ENCODE measurements around the gene RNF222.

DNA sequence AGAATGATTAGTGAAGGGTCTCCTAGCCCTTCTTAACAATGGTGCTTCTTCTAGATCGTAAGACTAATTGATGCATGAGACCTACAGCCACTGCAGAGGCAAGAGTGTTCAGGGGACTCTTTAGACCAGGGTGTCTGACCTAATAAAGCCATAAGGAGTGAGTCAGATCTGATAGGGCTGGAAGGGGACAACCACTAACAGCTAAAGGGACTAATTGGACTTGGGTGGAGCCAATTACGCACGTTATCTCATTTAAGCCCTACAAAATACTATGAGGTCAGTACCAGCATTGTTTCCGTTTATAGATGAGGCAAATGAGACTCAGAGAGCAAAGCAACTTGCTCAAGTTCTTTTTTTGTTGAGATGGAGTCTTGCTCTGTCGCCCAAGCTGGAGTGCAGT is 14.5 kb upstream of the RNF222 start:
- no peak for TF ChIP-seq EZH2phosphoT487 (IDR thresholded peaks at IDR 0.05; ENCODE audit: insufficient read depth, low read depth)
- TF ChIP-seq EZH2 (IDR thresholded peaks at IDR 0.05; ENCODE audit: insufficient read depth, poor library complexity, severe bottlenecking): no peak
